ENCODE results near the gene MAPK8IP3.

The MAPK8IP3 gene

DNA sequence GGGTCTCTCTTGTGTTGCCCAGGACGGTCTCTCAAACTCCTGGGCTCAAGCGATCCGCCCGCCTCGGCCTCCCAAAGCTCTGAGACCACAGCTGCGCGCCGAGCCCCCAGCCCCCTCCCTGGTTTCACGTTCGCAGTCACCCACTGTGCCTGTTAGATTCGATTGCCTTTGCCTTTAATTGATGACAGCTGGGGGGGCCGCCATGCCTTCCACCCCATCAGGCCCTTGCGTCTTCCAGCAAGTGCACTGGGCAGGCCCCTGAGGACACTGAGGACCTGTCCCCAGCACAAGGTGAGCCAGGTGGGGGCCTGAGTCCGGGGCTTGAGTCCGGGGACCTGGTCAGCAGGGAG is 84.2 kb downstream of the MAPK8IP3 start:
- Histone ChIP-seq H2BK5ac (ENCODE audit: low read depth, low read length, poor library complexity) (no peak overlapping the region), H3K27ac (ENCODE audit: low read depth, low read length) (no peak overlapping the region), H3K9ac (ENCODE audit: low read length) (no peak overlapping the region), H3K4me2 (ENCODE audit: low read length) (no peak overlapping the region), H3K4ac (ENCODE audit: low read depth, low read length) (no peak overlapping the region), H3K79me1 (ENCODE audit: low read length) (no peaks in the 10 kb centered on the region), H3K36me3 (ENCODE audit: control insufficient read depth in 1 of 2, insufficient read depth in 2 of 2, low read length in 2 of 2) (peaks cover 60 to 67% of the 10 kb centered on the region in 2 experiments), H3K4me3 (ENCODE audit: low read depth, low read length) (no peak overlapping the region), H3K14ac (ENCODE audit: low read length) (no peak overlapping the region), H4K8ac (ENCODE audit: low read depth, low read length) (no peak overlapping the region), H3K27me3 (ENCODE audit: insufficient read depth, low read length) (no peaks in the 10 kb centered on the region), H3K23ac (ENCODE audit: low read length) (no peak overlapping the region), H3K79me2 (ENCODE audit: control insufficient read depth, insufficient read depth, low read length, poor library complexity) (no peaks in the 10 kb centered on the region), H2AFZ (ENCODE audit: insufficient read depth, low read length, poor library complexity) (no peak overlapping the region), H4K91ac (ENCODE audit: low read depth, low read length) (no peak overlapping the region), H4K12ac (ENCODE audit: low read depth, low read length) (no peak overlapping the region), H2BK120ac (ENCODE audit: insufficient read depth, low read length, poor library complexity) (no peak overlapping the region), H3K18ac (ENCODE audit: low read length) (no peak overlapping the region), H3K4me1 (ENCODE audit: control insufficient read depth in 1 of 2, insufficient read depth in 2 of 2, low read length in 2 of 2) (no peaks in the 10 kb centered on the region), H2AK5ac (ENCODE audit: low read length) (no peak overlapping the region), H2BK12ac (ENCODE audit: low read length) (no peak overlapping the region), H3K9me3 (ENCODE audit: insufficient read depth, low read depth, low read length) (no peaks in the 10 kb centered on the region)
- no CpG with 5 or more reads among the region's 15 CpGs for WGBS (ENCODE audit: extremely low coverage, insufficient coverage, insufficient read length)
- no peak for DNase-seq

DNA sequence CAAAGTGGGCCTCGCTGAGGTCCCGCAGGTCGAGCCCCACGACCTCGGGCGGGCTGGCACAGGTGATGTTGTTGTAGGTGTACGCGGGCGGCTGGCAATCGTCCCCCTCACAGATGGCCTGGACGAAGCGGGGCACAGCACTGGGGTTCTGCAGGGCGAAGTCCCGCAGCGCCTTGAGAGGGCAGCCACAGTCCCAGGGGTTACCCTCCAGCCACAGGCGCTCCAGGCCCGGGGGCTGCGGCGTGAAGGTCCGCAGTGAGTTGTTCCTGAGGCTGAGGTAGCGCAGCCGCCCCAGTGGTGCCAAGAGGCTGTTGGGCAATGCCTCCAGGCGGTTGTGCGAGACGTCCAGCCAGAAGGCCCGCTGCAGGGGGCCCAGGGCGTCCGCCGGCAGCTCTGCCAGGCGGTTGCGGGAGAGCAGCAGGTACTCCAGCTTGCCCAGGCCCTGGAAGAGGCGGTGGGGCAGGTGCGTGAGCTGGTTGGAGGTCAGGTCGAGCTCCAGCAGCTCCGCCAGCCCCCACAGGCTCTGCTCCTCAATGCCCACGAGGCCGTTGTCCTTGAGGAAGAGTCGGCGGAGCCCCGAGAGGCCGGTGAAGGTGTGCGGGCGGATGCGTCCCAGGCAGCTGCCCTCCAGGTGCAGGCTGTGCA is 84.7 kb downstream of the MAPK8IP3 start:
- Histone ChIP-seq H3K27me3 (ENCODE audit: insufficient read depth, low read length) (no peaks in the 10 kb centered on the region), H2AFZ (ENCODE audit: insufficient read depth, low read length, poor library complexity) (no peak overlapping the region)
- no CpG with 5 or more reads among the region's 44 CpGs for WGBS (ENCODE audit: extremely low coverage, insufficient coverage, insufficient read length)

DNA sequence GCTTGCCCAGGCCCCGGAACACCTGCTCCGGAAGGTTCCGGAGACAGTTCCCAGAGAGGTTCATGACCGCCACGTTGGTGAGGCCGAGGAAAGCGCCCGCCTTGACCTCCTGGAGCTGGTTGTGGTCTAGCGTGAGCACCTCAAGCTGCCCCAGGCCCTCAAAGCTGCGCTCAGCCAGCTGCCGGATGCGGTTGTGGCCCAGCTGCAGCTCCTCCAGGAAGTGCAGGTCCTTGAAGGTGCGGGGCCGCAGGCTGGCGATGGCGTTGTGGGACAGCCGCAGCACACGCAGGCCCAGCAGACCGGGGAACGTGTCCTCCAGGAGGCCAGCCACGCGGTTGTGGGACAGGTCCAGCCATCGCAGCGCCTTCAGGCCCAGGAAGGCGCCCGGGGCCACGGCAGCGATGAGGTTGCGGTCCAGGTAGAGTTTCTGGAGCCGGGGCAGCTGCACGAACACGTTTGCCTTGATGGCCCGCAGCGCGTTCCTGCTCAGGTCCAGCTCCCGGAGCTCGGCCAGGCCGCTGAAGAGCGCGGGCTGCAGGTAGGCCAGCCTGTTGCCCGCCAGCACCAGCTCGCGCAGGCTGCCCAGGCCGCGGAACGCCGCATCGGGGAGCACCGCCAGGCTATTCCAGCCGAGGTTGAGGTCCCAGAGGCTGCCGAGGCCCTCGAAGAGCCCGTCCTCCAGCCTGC is 85.4 kb downstream of the MAPK8IP3 start:
- Histone ChIP-seq H4K8ac (ENCODE audit: low read depth, low read length) (no peak overlapping the region), H3K4me2 (ENCODE audit: low read length) (no peak overlapping the region), H3K9ac (ENCODE audit: low read length) (no peak overlapping the region), H3K4me1 (ENCODE audit: control insufficient read depth in 1 of 2, insufficient read depth in 2 of 2, low read length in 2 of 2) (no peaks in the 10 kb centered on the region), H2BK5ac (ENCODE audit: low read depth, low read length, poor library complexity) (no peak overlapping the region), H2AK5ac (ENCODE audit: low read length) (no peak overlapping the region), H3K14ac (ENCODE audit: low read length) (no peak overlapping the region), H4K12ac (ENCODE audit: low read depth, low read length) (no peak overlapping the region), H3K27me3 (ENCODE audit: insufficient read depth, low read length) (no peaks in the 10 kb centered on the region), H3K36me3 (ENCODE audit: control insufficient read depth in 1 of 2, insufficient read depth in 2 of 2, low read length in 2 of 2) (peaks cover 51 to 56% of the 10 kb centered on the region in 2 experiments), H3K27ac (ENCODE audit: low read depth, low read length) (no peak overlapping the region), H3K9me3 (ENCODE audit: insufficient read depth, low read depth, low read length) (no peaks in the 10 kb centered on the region), H3K4me3 (ENCODE audit: low read depth, low read length) (no peak overlapping the region), H3K18ac (ENCODE audit: low read length) (no peak overlapping the region), H3K79me1 (ENCODE audit: low read length) (no peaks in the 10 kb centered on the region), H2BK12ac (ENCODE audit: low read length) (no peak overlapping the region), H2AFZ (ENCODE audit: insufficient read depth, low read length, poor library complexity) (no peak overlapping the region), H3K23ac (ENCODE audit: low read length) (no peak overlapping the region), H3K79me2 (ENCODE audit: control insufficient read depth, insufficient read depth, low read length, poor library complexity) (no peaks in the 10 kb centered on the region), H3K4ac (ENCODE audit: low read depth, low read length) (no peak overlapping the region), H4K91ac (ENCODE audit: low read depth, low read length) (no peak overlapping the region), H2BK120ac (ENCODE audit: insufficient read depth, low read length, poor library complexity) (no peak overlapping the region)
- no CpG with 5 or more reads among the region's 53 CpGs for WGBS (ENCODE audit: extremely low coverage, insufficient coverage, insufficient read length)
- no peak for DNase-seq

More for the DNA sequence above, 84.7 kb downstream of the MAPK8IP3 start:
- Histone ChIP-seq H4K12ac (ENCODE audit: low read depth, low read length) (no peak overlapping the region), H3K27ac (ENCODE audit: low read depth, low read length) (no peak overlapping the region), H3K4me3 (ENCODE audit: low read depth, low read length) (no peak overlapping the region), H2AK5ac (ENCODE audit: low read length) (no peak overlapping the region), H2BK5ac (ENCODE audit: low read depth, low read length, poor library complexity) (no peak overlapping the region), H2BK12ac (ENCODE audit: low read length) (no peak overlapping the region), H4K8ac (ENCODE audit: low read depth, low read length) (no peak overlapping the region), H3K23ac (ENCODE audit: low read length) (no peak overlapping the region), H3K4ac (ENCODE audit: low read depth, low read length) (no peak overlapping the region), H3K9ac (ENCODE audit: low read length) (no peak overlapping the region), H3K79me1 (ENCODE audit: low read length) (no peaks in the 10 kb centered on the region), H3K36me3 (ENCODE audit: control insufficient read depth in 1 of 2, insufficient read depth in 2 of 2, low read length in 2 of 2) (peaks cover 58 to 63% of the 10 kb centered on the region in 2 experiments), H3K4me1 (ENCODE audit: control insufficient read depth in 1 of 2, insufficient read depth in 2 of 2, low read length in 2 of 2) (no peaks in the 10 kb centered on the region), H3K14ac (ENCODE audit: low read length) (no peak overlapping the region), H3K79me2 (ENCODE audit: control insufficient read depth, insufficient read depth, low read length, poor library complexity) (no peaks in the 10 kb centered on the region), H3K9me3 (ENCODE audit: insufficient read depth, low read depth, low read length) (no peaks in the 10 kb centered on the region), H3K18ac (ENCODE audit: low read length) (no peak overlapping the region), H3K4me2 (ENCODE audit: low read length) (no peak overlapping the region), H2BK120ac (ENCODE audit: insufficient read depth, low read length, poor library complexity) (no peak overlapping the region), H4K91ac (ENCODE audit: low read depth, low read length) (no peak overlapping the region)
- DNase-seq, result no peak

DNA sequence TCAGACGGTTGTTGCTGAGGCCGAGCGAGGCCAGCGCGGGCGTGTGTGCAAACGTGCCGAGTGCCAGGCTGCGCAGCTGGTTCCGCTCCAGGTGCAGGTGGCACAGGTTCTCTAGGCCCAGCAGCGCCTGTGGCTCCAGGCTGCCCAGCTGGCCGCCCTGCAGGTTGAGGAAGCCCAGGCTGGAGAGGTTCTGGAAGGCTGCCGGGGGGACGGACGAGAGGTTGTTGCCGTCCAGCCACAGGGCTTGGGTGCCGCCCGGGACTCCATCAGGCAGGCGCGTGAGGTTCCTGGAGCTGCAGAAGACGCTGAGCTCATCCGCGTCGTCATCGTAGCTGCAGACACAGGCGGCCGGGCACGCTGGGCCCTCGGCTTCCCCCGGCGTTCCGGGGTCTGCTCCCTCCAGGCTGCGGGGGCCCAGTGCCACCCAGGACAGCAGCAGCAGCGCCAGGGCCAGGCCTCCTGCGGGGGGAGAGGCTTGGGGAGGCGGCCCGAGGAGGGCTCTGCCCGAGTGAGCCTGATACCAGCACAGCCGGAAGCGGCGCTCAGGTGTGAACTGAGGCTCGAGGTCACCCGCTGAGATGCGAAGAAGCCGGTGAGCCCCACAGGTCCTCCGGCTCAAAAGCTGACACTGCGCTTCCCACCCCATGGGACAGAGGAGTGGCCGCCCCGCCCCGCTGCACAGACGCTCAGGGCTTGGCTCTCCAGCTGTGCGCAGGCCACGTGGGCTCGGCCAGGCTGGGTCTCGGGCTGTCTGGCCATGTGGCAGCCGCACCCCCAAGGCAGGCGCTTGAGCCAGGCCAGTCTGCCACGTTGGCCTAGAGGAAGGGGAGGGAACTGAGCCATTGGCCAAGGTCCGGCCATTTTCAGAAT is 86.2 kb downstream of the MAPK8IP3 start:
- H3K23ac ChIP-seq (ENCODE audit: low read length), result no peak overlapping the region
- no peak overlapping the region for H2AK5ac ChIP-seq (ENCODE audit: low read length)
- no peak overlapping the region for H2BK12ac ChIP-seq (ENCODE audit: low read length)
- no peak overlapping the region for H3K9ac ChIP-seq (ENCODE audit: low read length)
- no peak for DNase-seq
- H3K79me1 ChIP-seq (ENCODE audit: low read length), result no peaks in the 10 kb centered on the region
- no peak overlapping the region for H2AFZ ChIP-seq (ENCODE audit: insufficient read depth, low read length, poor library complexity)
- no CpG with 5 or more reads among the region's 59 CpGs for WGBS (ENCODE audit: extremely low coverage, insufficient coverage, insufficient read length)
- H2BK5ac ChIP-seq (ENCODE audit: low read depth, low read length, poor library complexity), result no peak overlapping the region
- no peaks in the 10 kb centered on the region for H3K9me3 ChIP-seq (ENCODE audit: insufficient read depth, low read depth, low read length)
- no peak overlapping the region for H3K14ac ChIP-seq (ENCODE audit: low read length)
- H3K4me2 ChIP-seq (ENCODE audit: low read length), result no peak overlapping the region
- H4K91ac ChIP-seq (ENCODE audit: low read depth, low read length), result no peak overlapping the region
- H3K27ac ChIP-seq (ENCODE audit: low read depth, low read length), result no peak overlapping the region
- H3K4me3 ChIP-seq (ENCODE audit: low read depth, low read length), result no peak overlapping the region
- no peak overlapping the region for H2BK120ac ChIP-seq (ENCODE audit: insufficient read depth, low read length, poor library complexity)
- H3K4me1 ChIP-seq (ENCODE audit: control insufficient read depth in 1 of 2, insufficient read depth in 2 of 2, low read length in 2 of 2), result no peaks in the 10 kb centered on the region
- H3K4ac ChIP-seq (ENCODE audit: low read depth, low read length), result no peak overlapping the region
- no peaks in the 10 kb centered on the region for H3K79me2 ChIP-seq (ENCODE audit: control insufficient read depth, insufficient read depth, low read length, poor library complexity)
- no peak overlapping the region for H4K8ac ChIP-seq (ENCODE audit: low read depth, low read length)
- no peak overlapping the region for H4K12ac ChIP-seq (ENCODE audit: low read depth, low read length)
- H3K18ac ChIP-seq (ENCODE audit: low read length), result no peak overlapping the region
- H3K27me3 ChIP-seq (ENCODE audit: insufficient read depth, low read length), result no peaks in the 10 kb centered on the region
- peaks cover 43 to 48% of the 10 kb centered on the region in 2 experiments for H3K36me3 ChIP-seq (ENCODE audit: control insufficient read depth in 1 of 2, insufficient read depth in 2 of 2, low read length in 2 of 2)

All from trophoblast cell (in vitro differentiated cells and primary cell).